ENCODE measurements around the gene SELL. TPM values are rescaled to one million over a fixed set of nuclear protein-coding genes. Genes with fewer than 3 reads are reported as not detected.

Gene SELL
- polyA plus RNA-seq, 1 of the 3 experiments (the other 2 are of a cell fraction), result 0.58 TPM

DNA sequence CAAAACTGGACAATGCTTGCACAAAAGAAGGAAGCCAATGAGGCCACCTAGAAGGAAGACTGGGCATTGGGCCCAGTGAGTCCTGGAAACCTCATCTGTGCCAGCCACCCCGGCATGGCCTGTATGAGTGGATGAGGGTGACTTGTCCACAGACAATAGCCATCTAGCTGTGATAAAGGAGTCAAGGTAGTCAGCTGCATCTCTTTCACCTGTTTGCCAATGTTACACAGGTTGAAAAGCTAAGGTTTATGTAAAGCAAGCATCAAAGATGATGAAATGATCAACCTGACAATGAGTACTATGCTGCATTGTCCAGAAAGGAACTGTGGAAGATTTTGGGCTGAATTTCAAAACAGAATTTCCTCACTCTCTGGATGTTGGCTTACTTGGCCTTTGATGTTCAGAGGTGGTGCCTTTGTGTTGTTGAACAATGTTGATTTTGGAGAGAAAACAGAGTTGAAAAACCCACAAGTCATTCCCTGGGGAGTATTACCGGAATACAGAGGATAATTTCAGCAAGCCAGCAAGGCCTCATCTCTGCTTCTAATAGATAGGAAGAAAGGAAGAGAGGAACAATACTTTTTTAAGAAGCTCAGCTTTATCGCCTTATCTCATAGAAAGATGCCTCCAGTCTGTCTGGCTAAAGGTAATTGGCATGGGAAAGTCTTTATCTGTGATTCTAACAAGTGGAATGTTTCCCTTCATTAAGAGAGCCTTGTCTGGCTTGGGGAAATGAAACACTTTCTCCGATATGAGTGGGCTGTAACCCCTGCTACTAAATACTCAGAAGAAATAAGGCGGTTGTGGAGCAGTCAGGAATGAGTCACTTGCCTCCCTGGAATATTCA, 33.8 kb upstream of the SELL start:
- no peaks in the 10 kb centered on the region for H3K9me3 ChIP-seq
- H3K27me3 ChIP-seq (ENCODE audit: insufficient read depth), result no peaks in the 10 kb centered on the region
- no peak overlapping the region for H3K4me3 ChIP-seq (ENCODE audit: low read depth in 2 of 2, low read length in 1 of 2)
- no peaks in the 10 kb centered on the region for H3K79me2 ChIP-seq (ENCODE audit: insufficient read depth)
- ChIA-PET CTCF (no interaction called here), POLR2A (no interaction called here)
- H3K9ac ChIP-seq, result peak overlapping the region; percentile 31; the same call in 1 of the 2 replicates
- peak overlapping the region; percentile 49; the same call in 1 of the 2 replicates for H3K4me2 ChIP-seq
- H4K20me1 ChIP-seq (ENCODE audit: insufficient read depth), result no peaks in the 10 kb centered on the region
- peaks cover 3 to 32% of the 10 kb centered on the region in 2 experiments; a peak in 3 of 4 replicates for H3K4me1 ChIP-seq (ENCODE audit: control insufficient read depth in 1 of 2, insufficient read depth in 2 of 2, low read depth in 1 of 2, low read length in 1 of 2)
- H2AFZ ChIP-seq (ENCODE audit: low read depth), result peak overlapping the region; percentile 55; the same call in 1 of the 2 replicates
- WGBS (ENCODE audit: low lambda C conversion rate), result 9% methylated on average over 5 of the region's 5 CpGs
- no peak for DNase-seq
- H3F3A ChIP-seq (replicated peaks; ENCODE audit: insufficient read depth), result peaks cover 30% of the 10 kb centered on the region
- peak overlapping the region in 1 of 2 experiments; percentile 90; a peak in 3 of 4 replicates for H3K27ac ChIP-seq (ENCODE audit: low read depth in 2 of 2, low read length in 1 of 2)
- no peaks in the 10 kb centered on the region for H3K9me2 ChIP-seq
- no peaks in the 10 kb centered on the region for H3K36me3 ChIP-seq (replicated peaks in 1 of 2; ENCODE audit: control insufficient read depth in 1 of 2, insufficient read depth in 2 of 2, low read length in 1 of 2)
- no peak for TF ChIP-seq USF1 (IDR thresholded peaks at IDR 0.05; ENCODE audit: borderline replicate concordance, low read depth)
- TF ChIP-seq EZH2phosphoT487 (IDR thresholded peaks at IDR 0.05; ENCODE audit: borderline replicate concordance, low read depth), result no peak
- TF ChIP-seq FOXJ3 (CRISPR knock-in tag; IDR thresholded peaks at IDR 0.05), result no peak
- peak in 1 of 2 experiments; percentile 60; a peak in 2 of 4 replicates for TF ChIP-seq EP300 (IDR thresholded peaks at IDR 0.05; ENCODE audit: borderline replicate concordance in 1 of 2, low read depth in 1 of 2, low read length in 1 of 2)
- no peak for TF ChIP-seq POLR2AphosphoS5 (IDR thresholded peaks at IDR 0.05; ENCODE audit: low read depth, low read length)
- no peak for TF ChIP-seq CHD2 (IDR thresholded peaks at IDR 0.05; ENCODE audit: low read length, partially characterized antibody)
- no peak for TF ChIP-seq RFX5 (IDR thresholded peaks at IDR 0.05; ENCODE audit: low read length)
- no peak for TF ChIP-seq MAX (IDR thresholded peaks at IDR 0.05; ENCODE audit: low read depth)
- peak; percentile 35 for TF ChIP-seq JUND (IDR thresholded peaks at IDR 0.05)
- TF ChIP-seq FOSL2 (IDR thresholded peaks at IDR 0.05; ENCODE audit: borderline replicate concordance, low read depth), result peak; percentile 24; the same call in 1 of the 2 replicates
- TF ChIP-seq TCF12 (IDR thresholded peaks at IDR 0.05), result peak; percentile 65; the same call in 1 of the 2 replicates
- TF ChIP-seq FOXM1 (IDR thresholded peaks at IDR 0.05; ENCODE audit: low read depth), result no peak
- no peak for TF ChIP-seq SIN3A (IDR thresholded peaks at IDR 0.05; ENCODE audit: borderline replicate concordance, low read depth, low read length)
- TF ChIP-seq ZBTB33 (IDR thresholded peaks at IDR 0.05; ENCODE audit: borderline replicate concordance, low read depth), result no peak
- no peak for TF ChIP-seq YY1 (IDR thresholded peaks at IDR 0.05; ENCODE audit: low read depth)
- TF ChIP-seq IRF3 (IDR thresholded peaks at IDR 0.05; ENCODE audit: low read depth, low read length), result no peak
- TF ChIP-seq NRF1 (IDR thresholded peaks at IDR 0.05; ENCODE audit: low read depth, low read length), result no peak
- TF ChIP-seq CTCF (IDR thresholded peaks at IDR 0.05), result no peak
- no peak for TF ChIP-seq GATA2 (CRISPR knock-in tag; IDR thresholded peaks at IDR 0.05)
- TF ChIP-seq RCOR1 (IDR thresholded peaks at IDR 0.05; ENCODE audit: low read length), result no peak
- peak; percentile 57 for TF ChIP-seq PBX3 (IDR thresholded peaks at IDR 0.05)
- TF ChIP-seq MXI1 (IDR thresholded peaks at IDR 0.05; ENCODE audit: low read depth, low read length), result no peak
